Heart right ventricle (tissue), 16 donors: ENCODE measurements around the gene CCNC. TPM values are rescaled to one million over a fixed set of nuclear protein-coding genes. Genes with fewer than 3 reads are reported as not detected.

Experiments used
- ATAC-seq, 8 donors: fragments of 200-7000 bp; cut with Tn5 transposase; one replicate each; pipeline ENCODE4 v1.9.1; 2020; ENCODE audit warnings: mild to moderate bottlenecking in 8 of 8, moderate library complexity in 8 of 8, moderate number of reproducible peaks in 1 of 8
- DNase-seq, 2 donors: peaks; one replicate each; pipeline ENCODE4 v3.0.0-alpha.2; 2020
- H3K27ac ChIP-seq, 10 donors: fragments of 200-600 bp; sonication (generic) in 2 of 10; one replicate each; pipeline versions ENCODE4 v1.5.0 to v1.8.0; 2020 to 2022; ENCODE audit warnings: mild to moderate bottlenecking in 3 of 10
- H3K27me3 ChIP-seq, 7 donors: fragments of 200-600 bp; one replicate each; pipeline ENCODE4 v1.8.0; 2021 to 2022; ENCODE audit warnings: mild to moderate bottlenecking in 2 of 7
- H3K36me3 ChIP-seq, 9 donors: fragments of 200-600 bp; sonication (generic) in 1 of 9; one replicate each; pipeline versions ENCODE4 v1.5.0 to v1.8.0; 2020 to 2022; ENCODE audit warnings: mild to moderate bottlenecking in 2 of 9
- H3K4me1 ChIP-seq, 9 donors: fragments of 200-600 bp; sonication (generic) in 1 of 9; one replicate each; pipeline versions ENCODE4 v1.5.0 to v1.8.0; 2020 to 2022; ENCODE audit warnings: mild to moderate bottlenecking in 4 of 9
- H3K4me3 ChIP-seq, 10 donors: fragments of 200-600 bp; sonication (generic) in 2 of 10; one replicate each; pipeline versions ENCODE4 v1.5.0 to v1.8.0; 2020 to 2022; ENCODE audit warnings: mild to moderate bottlenecking in 7 of 10, moderate library complexity in 2 of 10
- H3K9me3 ChIP-seq, 11 donors: fragments of 200-600 bp in 10 of 11; sonication (generic) in 2 of 11; one replicate each; pipeline versions ENCODE4 v1.5.0 to v1.8.0; 2013 to 2022; ENCODE audit warnings: mild to moderate bottlenecking in 2 of 11, control low read depth in 1 of 11, moderate library complexity in 1 of 11
- WGBS, 2 donors: extraction: QIAGEN DNeasy Blood & Tissue Kit; methylation state at CpG; one replicate each; pipeline ENCODE4 v1.1.7; 2013; ENCODE audit warnings: inconsistent platforms in 1 of 2; 5-methylcytosine and 5-hydroxymethylcytosine counted together
- intact Hi-C, 10 donors: fragments of 100-400 bp; cut with DNase I; formaldehyde crosslinking; loops; one replicate each; pipeline versions ENCODE4 v1.11.1 to v1.14.2; 2022
- polyA plus RNA-seq, 2 donors: library from polyadenylated mRNA; stranded (reverse); fragments of 200-250 nt; gene quantifications; one replicate each; pipeline ENCODE4 v1.2.3, GENCODE V29; 2013
- total RNA-seq, 10 donors: library from RNA; stranded (reverse); fragmentation: NEBNext Ultra II Directional in 3 of 10; extraction: Animal tissue kit (Norgen Biotek cat#: 25700) in 3 of 10; gene quantifications; one replicate each; pipeline versions ENCODE4 v1.2.1 to v1.2.4, GENCODE V29; 2021 to 2023
- TF ChIP-seq, protein P1 (sequence below), 9 donors: fragments of 200-600 bp; sonication (generic) in 2 of 9; IDR thresholded peaks; one replicate each; pipeline versions ENCODE4 v1.5.0 to v1.8.0; 2021 to 2022; ENCODE audit warnings: antibody characterized with exemption in 9 of 9, mild to moderate bottlenecking in 5 of 9, moderate library complexity in 1 of 9
- donor health status: Arrhythmogenic right ventricular cardiomyopathy.
- donor health status: ischemic (EF 13 %, LVEDD 7.1; RV severe dilation, severe dysfunction).
- donor health status: healthy with polysubstance abuse.
- donor health status: DM: no; HTN: yes; CAD: no.
- donor health status: DM: no; HTN: no; CAD: no.
- donor health status: ischemic (EF 25% LVEDD 6.9; RV normal size, moderate dysfunction).
- donor health status: ischemic (EF 25% LVEDD 5.7; RV mildly dilated, moderate dysfunction).
- donor health status: healthy.
- donor health status: DM: yes; HTN: yes; CAD: no.
- donor health status: Ischemic cardiomyopathy.
- donor health status: ischemic (EF 35%, LVEDD 5.7; RV mildly dilated, moderate dysfunction).
- donor health status: nonischemic (EF 11% LVEDD 7.7; RV severe dilation, severe dysfunction).
- donor health status: DM: yes; HTN: yes; CAD: no.
- donor health status: PGD.
- donor health status: ischemic (EF 29% LVEDD 5.4; RV normal size, mild dysfunction).
- donor health status: nonischemic (EF 23%, LVEDD 6.1; RV moderate dilation, normal function).

Gene CCNC
- total and polyA plus RNA-seq, 12 donors = 14.2 to 26.6 (median 18.6) TPM

- ATAC-seq (peak in 1 of 8 donors; percentile 39), DNase-seq (no peak)
- 97 to 98% methylated on average over 1 of the region's 1 CpG for WGBS, 2 donors
- H3K27ac ChIP-seq = no peak overlapping the region
- no peak overlapping the region for H3K4me3 ChIP-seq
- peaks cover 0 to 96% (median 28%) of the 10 kb centered on the region in 9 donors for H3K36me3 ChIP-seq
- H3K27me3 ChIP-seq = no peaks in the 10 kb centered on the region
- TF ChIP-seq, protein P1, sequence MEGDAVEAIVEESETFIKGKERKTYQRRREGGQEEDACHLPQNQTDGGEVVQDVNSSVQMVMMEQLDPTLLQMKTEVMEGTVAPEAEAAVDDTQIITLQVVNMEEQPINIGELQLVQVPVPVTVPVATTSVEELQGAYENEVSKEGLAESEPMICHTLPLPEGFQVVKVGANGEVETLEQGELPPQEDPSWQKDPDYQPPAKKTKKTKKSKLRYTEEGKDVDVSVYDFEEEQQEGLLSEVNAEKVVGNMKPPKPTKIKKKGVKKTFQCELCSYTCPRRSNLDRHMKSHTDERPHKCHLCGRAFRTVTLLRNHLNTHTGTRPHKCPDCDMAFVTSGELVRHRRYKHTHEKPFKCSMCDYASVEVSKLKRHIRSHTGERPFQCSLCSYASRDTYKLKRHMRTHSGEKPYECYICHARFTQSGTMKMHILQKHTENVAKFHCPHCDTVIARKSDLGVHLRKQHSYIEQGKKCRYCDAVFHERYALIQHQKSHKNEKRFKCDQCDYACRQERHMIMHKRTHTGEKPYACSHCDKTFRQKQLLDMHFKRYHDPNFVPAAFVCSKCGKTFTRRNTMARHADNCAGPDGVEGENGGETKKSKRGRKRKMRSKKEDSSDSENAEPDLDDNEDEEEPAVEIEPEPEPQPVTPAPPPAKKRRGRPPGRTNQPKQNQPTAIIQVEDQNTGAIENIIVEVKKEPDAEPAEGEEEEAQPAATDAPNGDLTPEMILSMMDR (IDR thresholded peaks at IDR 0.05) = no peak
- intact Hi-C loops = no loop called here
- H3K9me3 ChIP-seq = no peaks in the 10 kb centered on the region
- H3K4me1 ChIP-seq = peaks cover 0 to 8% (median 0%) of the 10 kb centered on the region in 9 donors
Observed at GRCh38 chr6:99530627-99531026, 37.8 kb downstream of the CCNC start.

GRCh38 chr6:99522531-99522930 is 45.9 kb downstream of the CCNC start:
- Histone ChIP-seq H3K9me3 (no peaks in the 10 kb centered on the region), H3K27ac (no peak overlapping the region), H3K36me3 (peaks cover 0 to 19% (median 3%) of the 10 kb centered on the region in 9 donors), H3K27me3 (no peaks in the 10 kb centered on the region), H3K4me1 (peaks cover 0 to 14% (median 8%) of the 10 kb centered on the region in 9 donors), H3K4me3 (peak overlapping the region in 1 of 10 donors; percentile 68)
- intact Hi-C loops = loop anchor here in 4 of 10 donors (5.0 to 10.0 kb wide), 2 partner anchors 45 to 118 kb away; partner anchors contain the start of gene CCNC (in 3 of the 4)
- ATAC-seq (peak in 1 of 8 donors; percentile 31), DNase-seq (no peak)
- TF ChIP-seq, protein P1 (IDR thresholded peaks at IDR 0.05) = no peak
- 91 to 93% methylated on average over 4 of the region's 4 CpGs for WGBS, 2 donors

GRCh38 chr6:99521633-99522151 is 46.8 kb downstream of the CCNC start:
- WGBS, 2 donors = 39 to 40% methylated on average over 9 of the region's 9 CpGs
- peaks cover 0 to 14% (median 8%) of the 10 kb centered on the region in 9 donors for H3K4me1 ChIP-seq
- H3K27ac ChIP-seq = peak overlapping the region; percentile 55 to 94 (median 89)
- peak overlapping the region; percentile 60 to 96 (median 74) for H3K4me3 ChIP-seq
- intact Hi-C loops = loop anchor here in 4 of 10 donors (5.0 to 10.0 kb wide), 2 partner anchors 46 to 117 kb away; partner anchors contain the start of gene CCNC (in 3 of the 4)
- DNase-seq (peak in 1 of 2 donors; percentile 15), ATAC-seq (peak in 6 of 8 donors; percentile 10 to 56 (median 32))
- H3K9me3 ChIP-seq = no peaks in the 10 kb centered on the region
- no peaks in the 10 kb centered on the region for H3K27me3 ChIP-seq
- TF ChIP-seq, protein P1 (IDR thresholded peaks at IDR 0.05) = no peak
- H3K36me3 ChIP-seq = peaks cover 0 to 15% (median under 1%) of the 10 kb centered on the region in 9 donors

DNA sequence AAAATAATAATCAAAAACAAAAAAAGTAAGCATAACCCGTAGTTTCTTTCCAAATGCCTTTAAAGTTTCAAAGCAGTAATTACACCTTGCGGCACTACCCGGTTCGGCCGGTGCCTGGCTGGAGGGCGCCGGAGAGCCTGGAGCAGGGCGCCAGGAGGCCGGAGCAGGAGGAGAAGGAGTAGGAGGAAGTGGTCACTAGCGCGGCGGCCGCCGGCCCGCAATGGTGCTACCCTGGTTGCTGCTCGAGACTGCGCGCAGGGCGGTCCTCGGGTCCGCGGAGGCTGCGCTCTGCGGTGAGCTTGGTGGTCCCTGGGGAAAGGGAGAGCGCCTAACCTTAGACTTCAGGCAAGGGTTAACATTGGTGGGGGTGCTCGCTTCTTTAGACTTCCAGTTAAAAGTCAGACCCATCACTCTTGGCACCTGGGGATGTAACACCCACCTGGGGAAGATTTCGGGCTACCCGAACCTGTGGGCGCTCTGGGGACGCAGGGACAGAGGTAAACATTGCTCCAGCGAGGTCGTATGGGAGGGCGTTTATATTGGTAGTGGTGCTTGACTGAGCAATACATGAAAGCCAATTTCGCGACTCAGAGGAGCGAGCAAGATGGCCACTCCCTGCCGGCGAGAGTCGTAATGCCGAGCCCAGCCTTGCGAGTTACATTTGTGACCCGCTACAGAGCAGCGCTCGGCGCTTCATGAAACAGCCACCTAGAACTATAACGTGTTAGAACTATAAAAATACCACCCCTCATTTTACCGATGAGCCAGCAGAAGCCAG is 47.4 kb downstream of the CCNC start:
- TF ChIP-seq, protein P1 (IDR thresholded peaks at IDR 0.05) = peak; percentile 72 to 93 (median 87)
- DNase-seq = peak; percentile 82 to 84
- Histone ChIP-seq H3K27ac (peak overlapping the region; percentile 55 to 94 (median 89)), H3K36me3 (peaks cover 0 to 8% (median 0%) of the 10 kb centered on the region in 9 donors), H3K4me1 (peaks cover 0 to 18% (median 8%) of the 10 kb centered on the region in 9 donors), H3K4me3 (peak overlapping the region; percentile 60 to 96 (median 74)), H3K9me3 (no peaks in the 10 kb centered on the region), H3K27me3 (no peaks in the 10 kb centered on the region)
- intact Hi-C loops = loop anchor here in 4 of 10 donors (5.0 to 10.0 kb wide), 2 partner anchors 46 to 116 kb away; partner anchors contain the start of gene CCNC (in 3 of the 4)
- WGBS, 2 donors = 0 to 1% methylated on average over 47 of the region's 47 CpGs
- ATAC-seq = peak; percentile 96 to 99 (median 98)
